GM21390 (cell line): ENCODE results near the gene ESR2.
"Not testable (repeated sequence)": the region's sequence is repeated elsewhere in the genome, so short reads cannot be mapped to it uniquely, and the experiment has no call there.

Experiments used
- ATAC-seq: cut with Tn5 transposase; IDR thresholded peaks from one replicate; pipeline ENCODE4 v1.9.1; 2021; ENCODE audit not compliant: unreplicated experiment

ESR2 gene

DNA sequence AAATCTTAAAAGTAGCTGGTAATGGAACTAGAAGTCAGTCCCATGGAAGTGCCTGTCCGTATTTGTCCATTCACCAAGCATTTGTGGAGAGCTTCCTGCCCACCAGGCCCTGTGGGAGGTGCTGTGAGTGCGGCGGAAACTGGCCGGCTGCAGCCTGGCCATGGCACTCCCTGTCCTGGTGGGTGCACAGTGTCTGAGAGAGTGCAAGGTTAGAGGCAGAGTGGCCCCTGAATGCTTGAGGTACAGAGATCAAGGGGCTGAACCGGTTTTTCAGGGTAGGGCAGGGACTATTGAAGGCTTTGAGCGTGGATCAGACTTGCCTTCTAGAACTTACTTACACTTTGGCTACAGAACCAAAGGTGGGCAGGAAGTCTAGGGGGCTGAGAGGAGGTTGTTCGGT is 92.9 kb downstream of the ESR2 start:
- no peak for ATAC-seq

DNA sequence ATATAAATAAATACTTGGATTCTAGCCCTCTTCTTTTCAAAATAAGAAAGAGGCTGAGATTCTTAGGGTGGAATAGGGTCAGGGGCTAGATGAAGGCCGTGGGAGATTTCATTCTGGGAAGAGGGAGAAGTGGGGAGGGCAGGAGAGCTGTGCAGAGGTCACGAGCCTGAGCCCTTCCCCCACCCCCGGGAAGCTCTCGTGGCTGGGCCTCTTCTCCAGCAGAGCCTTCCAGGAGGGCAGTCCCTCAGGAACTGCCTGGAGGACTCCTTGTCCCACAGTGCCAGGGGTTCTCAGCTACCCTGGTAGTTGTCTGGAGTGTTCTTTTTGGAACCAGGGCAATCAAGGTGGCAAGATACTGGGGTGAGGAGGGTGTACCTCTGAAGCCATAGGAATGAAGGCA is 94.0 kb downstream of the ESR2 start:
- ATAC-seq = no peak

DNA sequence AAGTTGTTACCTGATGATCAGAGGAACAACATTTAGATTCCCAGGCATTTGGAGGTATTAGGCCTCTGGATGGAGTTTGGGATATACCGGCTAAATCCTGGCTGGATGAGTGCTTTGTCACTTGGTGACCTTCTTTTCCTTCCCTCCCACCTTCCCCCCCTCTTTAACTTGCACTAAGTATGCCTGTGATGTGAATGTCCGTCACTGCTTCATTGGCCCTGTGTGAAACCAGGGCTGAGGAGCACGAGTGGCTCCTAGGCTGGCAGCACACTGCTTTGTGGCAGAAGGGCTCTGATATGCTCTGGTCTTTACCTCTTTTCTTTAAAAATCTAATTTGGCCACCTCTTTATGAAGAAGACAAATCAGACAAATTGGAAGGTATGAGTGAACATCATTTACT is 95.7 kb downstream of the ESR2 start:
- no peak for ATAC-seq

DNA sequence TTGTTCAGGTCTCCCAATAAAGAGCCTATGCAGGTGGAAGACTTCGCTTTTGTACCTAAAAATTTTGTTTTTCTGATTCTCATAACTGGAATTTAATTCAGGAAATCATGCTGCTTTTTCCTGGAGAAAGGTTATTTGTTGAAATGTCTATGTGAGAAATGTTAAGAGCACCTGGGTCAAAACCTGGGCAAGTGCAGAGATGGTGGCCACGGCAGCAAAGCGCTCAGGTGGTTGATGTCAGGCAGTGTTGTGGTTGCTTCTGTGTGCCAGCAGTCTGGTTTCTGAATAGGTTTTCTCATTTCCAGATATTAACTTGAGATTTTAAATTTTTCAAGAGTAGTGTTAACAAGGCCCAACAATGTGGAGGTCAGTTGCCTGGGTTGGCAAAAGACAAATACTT is 96.2 kb downstream of the ESR2 start:
- ATAC-seq = no peak

DNA sequence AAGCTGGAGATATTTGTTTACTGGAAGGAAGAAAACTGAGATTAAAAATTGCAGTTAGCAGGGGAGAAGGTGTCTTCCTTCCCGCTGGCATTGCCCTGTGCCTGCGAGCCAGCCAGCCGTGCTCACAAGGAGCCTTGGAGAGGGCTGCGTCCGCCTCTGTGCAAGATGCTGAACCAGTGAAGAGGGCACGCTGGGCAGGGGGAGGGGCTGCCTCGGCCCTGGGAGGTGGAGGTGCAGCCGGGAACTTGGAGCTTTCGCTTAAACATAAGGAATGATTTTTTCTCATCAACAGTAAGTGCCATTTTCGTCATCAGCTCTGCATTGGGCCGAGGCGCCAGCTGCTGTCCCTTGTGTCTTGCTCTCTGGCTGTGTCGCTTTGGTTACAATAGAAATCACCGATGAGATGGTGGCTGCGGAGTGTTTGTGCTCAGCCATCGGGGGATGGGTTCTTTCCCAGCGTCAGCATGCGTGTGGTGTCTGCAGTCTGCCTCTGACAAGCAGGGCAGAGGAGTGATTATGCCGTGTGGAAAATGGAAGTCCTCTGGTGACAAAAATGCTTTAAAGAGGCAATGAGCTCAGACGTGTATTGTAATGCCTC is 97.3 kb downstream of the ESR2 start:
- peak; percentile 42 for ATAC-seq

DNA sequence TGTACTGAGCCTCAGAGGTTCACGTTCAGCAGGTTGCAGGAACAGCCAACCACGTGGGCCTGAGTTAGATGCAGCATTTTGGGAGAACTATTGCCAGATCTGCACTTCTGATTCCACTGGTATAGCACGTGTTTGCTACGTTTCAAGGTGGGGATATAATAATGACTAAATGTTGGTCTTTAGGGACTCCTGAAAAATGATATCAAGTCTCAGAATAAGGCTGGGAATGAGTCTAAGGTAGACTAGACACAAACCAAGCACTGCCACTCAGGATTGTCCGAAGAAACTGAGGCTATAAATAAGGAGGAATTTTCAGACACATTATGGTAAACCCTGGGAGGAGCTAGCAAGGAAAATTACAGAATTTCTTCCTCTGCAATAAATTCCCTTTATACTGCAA is 98.1 kb downstream of the ESR2 start:
- no peak for ATAC-seq

DNA sequence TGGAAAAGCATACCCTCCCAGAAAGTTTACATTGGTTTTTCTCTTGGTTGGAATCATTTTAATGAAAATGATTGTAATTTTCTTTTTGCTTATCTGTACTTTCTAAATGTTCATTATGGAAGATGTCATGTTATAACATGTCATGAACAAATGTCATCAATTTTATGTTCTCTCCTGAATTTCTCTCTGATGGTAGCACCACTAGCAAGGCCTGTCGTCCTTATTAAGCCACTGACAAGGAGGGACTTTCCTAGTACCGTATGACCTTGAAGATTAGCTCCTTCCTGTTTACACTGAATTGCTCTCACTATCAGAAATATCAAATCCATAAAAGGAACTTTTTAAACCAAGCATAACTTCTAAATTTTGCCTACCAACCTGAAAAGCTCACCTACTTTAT is 99.0 kb downstream of the ESR2 start:
- ATAC-seq = no peak

DNA sequence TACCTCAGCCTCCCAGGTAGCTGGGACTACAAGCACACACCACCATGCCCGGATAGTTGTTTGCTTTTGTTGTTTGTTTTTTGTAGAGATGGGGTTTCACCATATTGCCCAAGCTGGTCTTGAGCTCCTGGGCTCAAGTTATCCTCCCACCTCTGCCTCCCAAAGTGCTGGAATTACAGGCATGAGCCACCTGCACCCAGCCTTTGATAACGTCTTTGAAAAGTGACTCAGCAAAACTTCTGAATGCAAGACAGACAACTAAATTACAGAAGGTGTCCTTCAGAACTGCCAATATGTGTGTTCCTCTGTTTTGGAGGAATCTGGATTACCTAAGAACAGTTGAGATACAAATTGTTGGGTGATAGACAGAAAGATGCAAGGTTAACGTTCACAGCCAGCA is 99.8 kb downstream of the ESR2 start:
- ATAC-seq = no peak

DNA sequence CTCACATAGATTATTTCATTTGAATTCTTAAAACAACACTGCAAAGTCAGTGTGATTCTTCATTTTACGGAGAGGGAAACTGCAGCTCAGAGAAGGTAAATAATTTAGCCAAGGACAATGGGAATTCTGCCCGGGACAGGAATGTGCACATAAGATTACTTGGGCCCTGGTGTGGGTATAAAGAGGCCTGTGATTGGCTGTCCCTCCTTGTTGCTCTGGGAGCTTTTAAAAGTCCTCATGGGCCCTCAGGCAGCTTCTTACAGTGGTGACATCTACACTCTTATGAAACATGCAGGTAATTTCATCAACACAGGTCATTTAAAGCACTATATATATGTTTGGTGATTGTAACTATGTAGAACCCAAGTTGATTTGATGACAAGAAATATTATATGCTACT is 100.3 kb downstream of the ESR2 start:
- no peak for ATAC-seq

DNA sequence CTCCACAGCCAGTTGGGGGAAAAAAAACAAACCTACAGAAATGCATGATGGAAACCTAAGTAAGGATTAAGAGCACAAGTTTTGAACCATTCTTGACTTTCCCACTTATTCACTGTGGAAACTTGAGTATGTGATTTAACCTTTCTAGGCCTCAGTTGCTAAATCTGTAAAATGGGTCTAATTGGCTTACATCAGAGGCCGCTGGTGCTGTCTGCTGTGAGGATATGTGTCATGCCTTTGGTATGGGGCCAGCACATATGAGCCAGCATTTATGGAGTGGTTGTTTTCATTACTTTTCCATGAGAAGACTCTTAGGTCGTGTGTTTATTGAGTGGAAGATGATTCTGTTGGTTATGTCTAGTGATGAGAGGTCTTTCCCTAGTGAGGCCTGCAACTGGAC is 102.4 kb downstream of the ESR2 start:
- ATAC-seq = no peak

DNA sequence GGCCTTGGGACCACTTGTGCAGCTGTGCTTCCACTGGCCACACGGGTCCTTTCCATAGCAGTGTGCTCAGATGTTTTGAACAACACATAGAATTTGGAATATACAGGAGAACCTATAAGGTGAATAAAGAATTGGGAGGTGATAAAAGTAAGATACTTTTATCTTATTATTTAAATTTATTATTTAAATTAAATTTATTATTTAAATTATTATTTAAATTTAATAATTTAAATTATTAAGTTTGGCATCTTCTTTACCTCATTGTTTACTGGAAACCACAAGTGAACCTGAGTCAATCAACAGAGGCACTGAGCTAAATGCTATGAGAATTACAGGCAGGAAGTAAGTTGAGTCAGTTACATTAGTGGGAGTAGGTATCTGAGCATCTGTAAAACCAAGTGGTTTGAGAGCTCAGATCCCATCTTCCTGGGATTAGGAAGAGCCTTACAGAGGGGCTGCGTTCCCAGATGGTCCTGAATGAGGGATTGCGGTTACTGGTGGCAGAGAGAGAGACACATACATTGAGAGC is 103.1 kb downstream of the ESR2 start:
- no peak for ATAC-seq

DNA sequence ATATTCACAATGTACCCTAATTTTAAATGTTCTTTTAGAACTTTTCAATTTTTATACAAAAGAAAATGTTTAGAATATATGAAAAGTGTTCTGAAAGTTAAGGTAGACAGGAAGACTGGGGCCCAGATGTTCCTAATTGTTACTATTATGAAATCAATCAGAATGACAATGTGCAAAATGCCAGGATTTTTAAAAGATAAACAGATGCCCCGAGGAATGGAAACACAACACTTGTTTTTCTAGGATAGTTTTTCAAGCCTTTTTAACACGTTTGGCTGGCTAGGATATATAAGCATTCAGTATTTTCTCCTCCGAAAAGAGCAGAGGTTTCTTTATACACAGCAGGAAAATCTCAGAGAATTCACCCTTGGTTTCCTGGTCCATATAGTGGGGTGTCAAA is 106.8 kb downstream of the ESR2 start:
- ATAC-seq = no peak

DNA sequence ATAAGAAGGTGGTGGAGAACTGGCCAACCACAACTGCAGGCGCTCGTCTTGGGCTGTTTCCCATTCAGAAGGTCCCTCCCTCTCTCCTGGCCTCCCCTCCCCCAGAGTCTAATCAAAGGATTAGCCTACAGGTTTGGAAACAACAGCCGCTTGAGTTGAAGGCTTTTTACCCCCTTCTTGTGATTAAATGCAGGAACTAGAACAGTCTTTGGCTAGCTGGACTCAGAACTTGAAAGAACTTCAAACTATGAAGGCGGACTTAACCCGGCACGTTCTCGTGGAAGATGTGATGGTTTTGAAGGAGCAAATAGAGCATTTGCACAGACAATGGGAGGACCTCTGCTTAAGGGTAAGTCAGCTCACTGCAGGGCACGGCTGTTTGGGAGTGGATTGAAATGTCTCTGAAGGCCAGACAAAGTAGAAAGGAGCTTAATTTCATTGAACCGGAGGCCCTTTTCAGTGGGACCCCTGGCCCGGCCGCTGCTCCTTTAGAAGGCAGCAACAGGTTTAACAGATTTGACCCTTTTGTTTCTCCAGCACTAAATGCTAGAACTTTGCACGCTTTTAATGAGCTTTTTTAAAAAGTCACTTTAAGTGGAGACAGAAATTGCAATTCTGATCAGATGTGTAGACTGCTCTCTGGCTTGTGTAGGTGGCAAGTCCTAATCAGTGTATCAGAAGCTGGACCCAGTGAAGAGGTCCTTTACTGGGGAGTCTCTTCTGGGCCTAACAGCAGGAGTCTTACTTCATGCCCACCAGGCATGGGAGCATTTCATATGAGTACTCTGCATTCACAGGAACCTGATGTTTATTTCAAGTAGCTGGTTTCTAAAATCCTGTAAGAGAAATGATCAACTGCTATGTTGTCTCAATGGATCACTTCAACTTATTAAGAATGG is 107.7 kb downstream of the ESR2 start:
- no peak for ATAC-seq

DNA sequence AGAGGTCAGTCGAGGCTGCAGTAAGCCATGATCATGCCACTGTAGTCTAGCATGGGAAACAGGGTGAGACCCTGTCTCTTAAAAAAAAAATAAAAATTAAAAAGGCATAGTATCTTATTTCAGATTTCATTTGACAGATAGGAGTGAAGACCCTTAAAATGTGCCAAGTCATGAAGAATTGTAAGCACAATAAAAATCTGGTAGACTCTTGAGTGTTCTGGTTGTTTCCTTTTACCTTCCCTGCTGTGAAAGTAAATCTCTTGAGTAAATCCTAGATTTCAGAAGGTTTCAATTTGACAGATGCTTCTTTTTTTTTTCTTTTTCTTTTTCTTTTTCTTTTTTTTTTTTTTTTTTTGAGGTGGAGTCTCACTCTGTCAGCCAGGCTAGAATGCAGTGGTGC is 109.0 kb downstream of the ESR2 start:
- no peak for ATAC-seq

DNA sequence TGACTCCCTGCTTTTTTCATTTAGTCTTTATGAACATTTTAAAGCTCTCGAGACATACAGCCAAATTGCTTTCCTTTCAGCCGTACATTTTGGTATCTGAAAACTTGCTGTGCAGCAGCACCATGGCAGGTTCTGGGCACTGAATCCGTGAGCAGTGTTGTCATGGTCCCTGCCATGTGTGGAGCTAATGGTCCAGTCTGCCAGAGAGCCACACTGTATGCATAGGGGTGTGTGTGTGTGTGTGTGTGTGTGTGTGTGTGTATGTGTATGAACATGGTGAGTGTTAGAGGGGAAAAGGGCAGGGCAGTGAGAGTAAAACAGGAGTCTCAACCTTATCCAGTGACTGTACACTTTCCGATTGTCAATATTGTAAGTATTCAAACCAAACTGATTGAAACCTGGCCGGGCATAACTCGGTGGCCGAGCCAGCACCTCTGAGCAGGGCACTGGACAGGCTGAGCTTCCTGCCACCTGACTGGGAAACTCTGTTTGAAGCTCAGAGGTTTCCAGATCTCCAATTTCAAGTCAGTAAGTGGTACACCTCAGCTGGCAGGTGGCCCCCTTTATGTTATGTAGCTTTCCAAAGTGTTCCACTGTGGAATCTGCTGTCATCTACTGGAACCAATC is 110.0 kb downstream of the ESR2 start:
- no peak for ATAC-seq

DNA sequence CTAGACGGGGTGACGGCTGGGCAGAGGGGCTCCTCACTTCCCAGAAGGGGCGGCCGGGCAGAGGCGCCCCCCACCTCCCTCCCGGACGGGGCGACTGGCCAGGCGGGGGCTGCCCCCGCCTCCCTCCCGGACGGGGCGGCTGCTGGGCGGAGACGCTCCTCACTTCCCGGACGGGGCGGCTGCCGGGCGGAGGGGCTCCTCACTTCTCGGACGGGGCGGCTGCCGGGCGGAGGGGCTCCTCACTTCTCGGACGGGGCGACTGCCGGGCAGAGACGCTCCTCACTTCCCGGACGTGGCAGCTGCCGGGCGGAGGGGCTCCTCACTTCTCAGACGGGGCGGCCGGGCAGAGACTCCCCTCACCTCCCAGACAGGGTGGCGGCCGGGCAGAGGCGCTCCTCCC is 111.3 kb downstream of the ESR2 start:
- ATAC-seq = not testable (repeated sequence)

DNA sequence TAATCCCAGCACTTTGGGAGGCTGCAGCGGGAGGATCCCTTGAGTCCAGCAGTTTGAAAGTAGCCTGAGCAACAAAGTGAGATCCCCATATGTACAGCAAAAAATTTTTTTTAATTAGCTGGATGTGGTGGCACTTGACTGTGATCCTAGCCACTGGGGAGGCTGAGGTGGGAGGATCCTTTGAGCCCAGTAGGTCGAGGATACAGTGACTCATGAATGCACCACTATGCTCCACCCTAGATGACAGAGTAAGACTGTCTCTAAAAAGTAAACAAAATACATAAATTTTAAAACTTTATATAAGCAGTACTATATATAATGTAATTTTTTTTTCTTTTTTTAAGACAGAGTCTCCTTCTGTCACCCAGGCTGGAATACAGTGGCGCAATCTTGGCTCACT is 115.4 kb downstream of the ESR2 start:
- ATAC-seq = no peak

DNA sequence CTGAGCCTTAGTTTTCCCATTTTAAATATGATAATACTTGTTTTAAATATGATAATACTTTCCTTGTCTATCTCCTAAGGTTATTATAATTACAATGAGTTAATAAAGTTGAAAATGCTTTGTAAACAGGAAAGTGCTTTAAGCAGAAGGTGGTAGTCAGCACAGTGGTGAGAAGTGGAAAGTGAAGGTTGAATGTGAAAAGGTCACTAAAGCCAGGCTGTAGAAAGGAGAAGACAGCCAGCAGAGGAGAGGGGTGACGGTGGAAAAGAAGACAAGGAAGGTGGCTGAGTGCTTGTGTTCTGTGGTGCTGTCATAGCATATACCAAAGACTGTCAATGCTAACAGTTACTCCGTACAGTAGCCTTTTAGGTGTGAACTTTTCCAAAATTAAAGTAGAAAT is 117.8 kb downstream of the ESR2 start:
- ATAC-seq = no peak

DNA sequence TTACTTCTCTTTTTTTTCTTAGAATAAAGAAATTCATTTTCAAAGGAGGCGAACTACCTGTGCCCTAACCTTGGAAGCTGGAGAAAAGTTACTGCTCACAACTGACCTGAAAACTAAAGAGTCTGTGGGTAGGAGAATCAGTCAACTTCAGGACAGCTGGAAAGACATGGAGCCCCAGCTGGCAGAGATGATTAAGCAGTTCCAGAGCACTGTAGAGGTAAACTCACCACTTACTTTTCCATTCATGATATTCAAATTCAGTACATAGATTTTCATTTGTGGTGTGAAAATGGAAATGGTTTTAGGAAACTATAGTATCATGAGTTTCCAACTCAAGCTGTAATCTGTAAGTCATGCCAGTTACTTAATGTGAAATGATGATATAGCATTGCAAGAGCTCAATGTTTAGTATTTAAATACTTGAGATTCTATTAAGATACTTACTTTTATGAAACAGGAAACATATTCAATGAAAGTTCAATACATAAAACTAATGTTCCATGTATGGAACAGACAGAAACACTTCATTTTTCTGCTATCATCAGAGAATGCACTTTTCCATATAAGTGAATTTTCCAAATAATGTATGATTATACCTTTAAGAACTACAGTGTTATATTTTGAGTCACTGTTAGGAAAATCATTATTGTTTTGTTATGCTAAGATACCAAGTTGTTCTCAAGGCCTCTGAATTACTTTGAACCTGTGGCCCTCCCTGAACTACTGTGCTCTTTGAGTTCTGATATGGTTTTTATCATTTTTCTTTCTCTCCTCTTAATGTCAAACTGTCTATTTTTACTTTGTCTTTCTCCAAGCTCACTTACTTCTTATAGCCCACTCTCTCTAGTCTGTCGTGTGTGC is 119.0 kb downstream of the ESR2 start:
- no peak for ATAC-seq

DNA sequence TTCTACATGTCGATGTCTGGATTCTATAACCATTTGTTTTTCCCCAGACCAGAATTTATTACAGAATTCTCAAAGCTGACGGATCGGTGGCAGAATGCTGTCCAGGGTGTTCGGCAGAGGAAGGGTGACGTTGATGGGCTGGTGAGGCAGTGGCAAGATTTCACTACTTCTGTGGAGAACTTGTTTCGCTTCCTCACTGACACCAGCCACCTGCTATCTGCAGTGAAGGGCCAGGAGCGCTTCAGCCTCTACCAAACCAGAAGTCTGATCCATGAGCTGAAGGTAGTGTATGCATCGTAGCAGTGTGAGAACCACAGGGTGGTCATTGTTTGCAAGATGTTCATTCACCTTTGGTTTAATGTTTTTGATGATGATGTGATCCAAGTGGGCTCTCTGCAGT is 124.0 kb downstream of the ESR2 start:
- ATAC-seq = no peak

DNA sequence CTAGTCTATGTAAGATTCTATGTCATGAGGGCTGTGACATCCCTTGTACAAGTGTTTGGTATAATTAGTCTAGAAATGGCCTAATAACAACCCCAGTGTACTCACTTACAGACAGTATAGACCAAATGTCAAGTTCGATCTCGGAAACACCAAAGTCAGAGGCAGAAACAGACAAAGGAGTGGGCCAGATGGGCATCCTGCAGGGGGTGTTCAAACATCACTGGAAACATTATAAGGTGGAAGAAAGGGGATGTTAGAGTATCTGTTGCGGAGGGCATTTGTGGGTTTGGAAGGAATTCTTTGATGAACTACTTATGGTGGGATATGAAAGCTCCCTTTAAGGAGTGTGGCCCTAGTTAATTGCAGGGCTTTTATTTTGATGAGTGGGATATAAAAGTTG is 134.6 kb downstream of the ESR2 start:
- ATAC-seq = no peak
